ENCODE measurements around the gene DDOST. TPM values are rescaled to one million over a fixed set of nuclear protein-coding genes. Genes with fewer than 3 reads are reported as not detected.

The DDOST gene
- total RNA-seq, 1 donor from 2014 or later = 204 TPM

Other genes starting within 250 kb of the DDOST start
- gene CAMK2N1, start 175.2 kb downstream of the DDOST start, total RNA-seq = 8.4 and 11.4 TPM in 2 replicates
- gene MUL1, start 153.2 kb downstream of the DDOST start, total RNA-seq = 37.6 and 42.4 TPM in 2 replicates
- 0.08 TPM in 1 of 2 replicates, not detected in the other for gene FAM43B, start 108.8 kb downstream of the DDOST start, total RNA-seq
- gene CDA, start 72.3 kb downstream of the DDOST start, total RNA-seq = 0.16 TPM in 1 of 2 replicates, not detected in the other
- gene PINK1, start 27.9 kb downstream of the DDOST start, total RNA-seq = 115 and 127 TPM in 2 replicates
- gene KIF17, start 56.6 kb upstream of the DDOST start, total RNA-seq = 0.10 and 0.19 TPM in 2 replicates
- 0.47 and 1.5 TPM in 2 replicates for gene SH2D5, start 71.3 kb upstream of the DDOST start, total RNA-seq
- gene HP1BP3, start 125.9 kb upstream of the DDOST start, total RNA-seq = 137 and 155 TPM in 2 replicates